Bone marrow (tissue), 2 donors: ENCODE data around the gene RNF212.

ENCODE experiments used
- DNase-seq, 2 donors: peaks; one replicate each; lab custom pipeline; 2025; lab: John Stamatoyannopoulos, UW

RNF212 gene

DNA sequence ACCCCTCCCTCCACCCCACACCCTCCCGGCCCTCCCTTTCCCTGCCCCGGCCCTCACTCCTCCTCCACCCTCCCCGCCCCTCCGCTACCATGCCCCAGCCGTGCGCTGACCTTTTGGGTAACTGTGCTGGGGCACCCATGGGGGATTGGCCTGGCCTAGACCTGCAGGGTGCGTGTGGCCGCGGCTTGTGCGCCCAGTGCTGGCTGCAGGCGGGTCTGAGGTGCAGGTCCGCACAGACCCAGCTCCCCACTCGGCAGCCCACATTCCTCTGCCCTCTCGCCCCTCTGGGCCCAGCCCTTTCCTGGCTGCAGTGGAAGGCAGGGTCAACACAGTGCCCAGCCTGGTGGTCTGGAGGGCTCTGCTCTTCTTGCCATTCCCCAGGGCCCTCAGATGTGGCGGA is 77.3 kb downstream of the RNF212 start:
- DNase-seq: no peak

DNA sequence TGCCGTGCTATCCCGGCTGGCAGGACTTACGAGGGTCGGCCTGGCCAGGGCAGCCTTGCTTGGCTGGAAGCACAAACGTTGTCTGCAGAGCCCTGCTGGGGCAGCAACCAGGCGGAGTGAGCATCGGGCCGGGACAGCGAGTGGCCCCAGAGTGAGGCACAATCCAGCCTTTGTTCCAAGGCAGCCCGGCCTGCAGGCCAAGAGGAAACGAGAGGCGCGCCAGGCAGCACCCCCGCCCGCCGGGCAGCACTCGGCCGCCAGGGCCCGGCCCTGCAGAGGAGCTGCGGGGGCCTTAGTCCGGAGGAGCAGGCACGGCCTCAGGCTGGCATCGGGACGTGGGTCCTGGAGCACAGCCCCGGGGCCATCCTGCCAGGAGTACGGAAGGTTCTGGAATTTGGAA is 77.9 kb downstream of the RNF212 start:
- DNase-seq: no peak

- no peak for DNase-seq
Observed at GRCh38 chr4:1033840-1034551, 79.4 kb downstream of the RNF212 start.

DNA sequence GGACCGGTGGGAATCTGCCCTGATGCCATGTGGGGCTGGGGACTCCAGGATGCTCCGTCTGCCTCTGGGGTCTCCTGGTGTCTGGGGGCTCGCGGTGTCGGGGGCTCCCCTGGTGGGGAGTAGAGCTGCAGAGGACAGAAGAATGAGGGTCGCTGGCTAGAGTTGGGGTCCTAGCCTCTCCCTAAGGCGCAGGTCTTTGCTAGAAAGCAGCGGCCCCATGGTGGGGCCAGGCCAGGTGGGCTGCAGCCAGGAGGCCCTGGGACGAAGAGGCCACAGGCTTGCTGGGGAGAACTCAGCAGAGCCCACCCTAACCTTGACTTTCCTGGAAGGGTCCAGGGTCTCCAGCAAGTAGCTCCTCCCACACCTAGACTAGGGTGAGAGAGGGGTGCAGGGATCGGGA is 80.5 kb downstream of the RNF212 start:
- DNase-seq: no peak

- no peak for DNase-seq
Observed at GRCh38 chr4:1031956-1032795, 81.2 kb downstream of the RNF212 start.

DNA sequence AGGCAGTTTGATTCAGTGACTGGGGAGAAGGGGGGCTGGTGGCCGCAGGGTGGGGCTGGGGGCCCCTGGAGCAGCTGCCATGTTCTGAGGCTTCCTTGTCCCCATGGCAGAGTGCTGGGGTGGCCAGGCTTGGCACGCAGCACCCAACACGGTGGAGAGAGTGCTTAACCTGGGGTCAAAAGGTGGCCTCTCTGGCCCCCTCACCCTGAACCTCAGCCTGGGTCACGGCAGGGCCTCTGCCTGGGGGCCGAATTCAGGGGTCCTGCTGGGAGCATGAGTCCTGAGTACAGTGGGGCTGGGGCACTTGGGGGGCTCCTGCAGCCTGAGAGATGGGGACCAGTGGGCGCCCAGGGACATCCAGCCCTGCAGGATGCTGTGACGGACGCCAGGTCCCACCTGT is 82.0 kb downstream of the RNF212 start:
- no peak for DNase-seq

GRCh38 chr4:1030559-1030958 is 82.8 kb downstream of the RNF212 start:
- DNase-seq: no peak

DNA sequence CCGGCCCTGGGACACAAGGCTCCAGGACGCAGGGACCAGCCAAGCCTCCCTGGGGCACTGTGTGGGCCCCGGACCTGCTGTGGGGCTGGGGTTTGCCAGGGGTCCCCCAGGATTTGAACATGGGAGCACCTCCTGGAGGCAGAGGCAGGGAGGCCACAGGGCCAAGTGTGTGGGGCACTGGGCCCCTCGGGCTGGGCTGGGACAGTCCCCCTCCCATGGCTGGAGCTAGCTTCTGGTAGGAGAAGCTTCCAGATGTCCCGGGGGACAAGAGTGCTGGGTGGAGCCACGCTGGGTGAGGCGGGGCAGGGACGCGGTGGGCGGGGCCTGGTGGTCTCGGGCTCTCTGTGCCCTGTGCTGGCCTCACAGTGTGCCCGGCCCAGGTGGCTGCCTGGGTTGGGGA is 83.3 kb downstream of the RNF212 start:
- DNase-seq: no peak

- no peak for DNase-seq
Observed at GRCh38 chr4:1029529-1029928, 83.8 kb downstream of the RNF212 start.

DNA sequence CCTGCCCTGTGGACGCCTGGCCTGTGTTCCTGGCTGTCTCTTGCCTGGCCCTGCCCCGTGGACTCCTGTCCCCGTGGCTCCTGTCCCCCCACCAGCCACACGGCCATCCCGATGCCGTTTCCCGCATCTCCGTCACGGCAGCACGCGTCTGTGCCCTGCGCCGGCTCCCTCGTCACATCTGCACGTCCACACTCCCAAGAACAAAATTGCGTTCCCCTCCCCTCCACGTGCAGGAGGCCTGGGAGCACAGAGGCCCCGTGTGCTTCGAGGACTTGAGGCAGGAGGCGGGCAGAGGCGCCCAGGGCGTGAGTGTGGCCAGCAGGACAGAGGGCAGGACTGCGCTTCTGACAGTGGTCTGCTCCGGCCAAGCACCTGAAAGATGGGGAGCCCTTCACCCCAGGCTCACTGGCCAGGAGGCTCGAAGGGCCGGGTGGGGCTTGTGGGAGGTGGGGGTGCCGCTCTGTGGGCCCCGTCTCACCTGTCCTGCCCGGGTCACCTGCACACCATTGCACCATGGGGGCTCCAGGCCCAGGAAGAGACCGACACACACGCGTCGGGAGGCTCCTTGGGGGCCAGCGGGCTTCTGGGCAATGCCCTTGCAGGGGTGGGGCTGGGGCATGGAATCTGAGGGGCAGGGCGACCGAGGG is 84.7 kb downstream of the RNF212 start:
- DNase-seq: no peak

DNA sequence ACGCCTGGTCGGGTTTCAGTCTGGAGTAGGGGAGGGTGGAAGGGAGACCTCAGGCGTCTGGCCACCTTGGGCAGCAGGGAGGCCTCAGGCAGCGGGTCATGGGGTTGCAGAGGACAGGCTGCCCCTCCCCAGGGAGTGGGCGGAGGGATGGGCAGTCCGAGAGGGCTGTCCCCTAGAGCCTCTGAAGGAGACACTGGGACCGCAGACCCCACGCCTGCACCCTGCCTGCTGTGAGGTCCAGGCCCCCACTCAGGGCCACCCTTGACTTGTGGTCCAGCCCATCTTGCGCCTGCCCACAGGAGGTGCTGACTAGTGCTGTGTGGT is 85.5 kb downstream of the RNF212 start:
- no peak for DNase-seq

DNA sequence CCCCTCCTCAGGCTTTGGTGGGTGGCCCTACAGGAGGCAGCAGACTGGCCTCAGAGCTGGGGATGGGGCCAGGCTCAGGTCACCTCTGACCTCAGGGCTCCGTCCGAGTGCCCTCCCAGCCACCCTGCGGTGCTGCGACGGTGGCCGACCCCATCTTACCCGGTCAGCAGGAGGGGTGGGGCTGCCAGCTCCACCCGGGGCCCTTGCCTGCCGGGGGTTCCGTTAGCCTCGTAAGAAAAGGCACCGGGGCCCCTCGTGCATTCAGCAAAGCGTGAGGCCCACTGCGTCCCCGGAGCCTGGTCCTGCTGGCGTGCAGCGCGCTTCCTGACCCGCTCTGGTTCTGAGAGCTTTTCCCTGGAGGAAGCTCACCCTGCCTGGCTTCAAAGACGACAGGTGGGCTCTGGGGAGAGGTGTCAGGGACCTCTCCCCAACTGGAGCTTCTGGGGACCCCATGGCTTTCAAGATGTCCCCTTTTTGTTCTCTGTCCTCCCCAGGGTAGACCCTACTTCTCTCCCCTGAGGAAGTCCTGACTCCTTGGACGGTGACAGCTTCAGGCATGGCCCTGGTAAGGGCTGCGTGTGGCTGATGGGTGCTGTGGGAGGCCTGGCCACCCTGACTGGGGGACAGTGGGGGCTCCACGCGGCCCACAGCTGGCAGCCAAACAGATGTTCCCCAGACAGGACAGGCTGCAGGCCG is 86.0 kb downstream of the RNF212 start:
- DNase-seq: no peak

DNA sequence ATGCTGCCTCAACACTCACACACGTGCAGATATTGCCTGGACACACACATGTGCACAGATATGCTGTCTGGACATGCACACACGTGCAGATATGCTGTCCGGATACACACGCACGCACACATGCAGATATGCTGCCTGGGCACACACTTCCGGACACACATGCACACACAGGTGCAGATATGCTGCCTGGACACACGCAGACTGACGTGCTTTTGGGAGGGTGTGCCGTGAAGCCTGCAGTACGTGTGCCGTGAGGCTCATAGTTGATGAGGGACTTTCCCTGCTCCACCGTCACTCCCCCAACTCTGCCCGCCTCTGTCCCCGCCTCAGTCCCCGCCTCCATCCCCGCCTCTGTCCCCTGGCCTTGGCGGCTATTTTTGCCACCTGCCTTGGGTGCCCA is 87.2 kb downstream of the RNF212 start:
- DNase-seq: no peak

DNA sequence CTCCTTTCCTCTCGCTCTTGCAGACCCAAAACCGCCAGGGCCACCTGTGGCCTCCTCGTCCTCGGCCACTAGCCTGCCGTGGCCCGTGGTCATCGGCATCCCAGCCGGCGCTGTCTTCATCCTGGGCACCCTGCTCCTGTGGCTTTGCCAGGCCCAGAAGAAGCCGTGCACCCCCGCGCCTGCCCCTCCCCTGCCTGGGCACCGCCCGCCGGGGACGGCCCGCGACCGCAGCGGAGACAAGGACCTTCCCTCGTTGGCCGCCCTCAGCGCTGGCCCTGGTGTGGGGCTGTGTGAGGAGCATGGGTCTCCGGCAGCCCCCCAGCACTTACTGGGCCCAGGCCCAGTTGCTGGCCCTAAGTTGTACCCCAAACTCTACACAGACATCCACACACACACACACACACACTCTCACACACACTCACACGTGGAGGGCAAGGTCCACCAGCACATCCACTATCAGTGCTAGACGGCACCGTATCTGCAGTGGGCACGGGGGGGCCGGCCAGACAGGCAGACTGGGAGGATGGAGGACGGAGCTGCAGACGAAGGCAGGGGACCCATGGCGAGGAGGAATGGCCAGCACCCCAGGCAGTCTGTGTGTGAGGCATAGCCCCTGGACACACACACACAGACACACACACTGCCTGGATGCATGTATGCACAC is 88.3 kb downstream of the RNF212 start:
- no peak for DNase-seq

DNA sequence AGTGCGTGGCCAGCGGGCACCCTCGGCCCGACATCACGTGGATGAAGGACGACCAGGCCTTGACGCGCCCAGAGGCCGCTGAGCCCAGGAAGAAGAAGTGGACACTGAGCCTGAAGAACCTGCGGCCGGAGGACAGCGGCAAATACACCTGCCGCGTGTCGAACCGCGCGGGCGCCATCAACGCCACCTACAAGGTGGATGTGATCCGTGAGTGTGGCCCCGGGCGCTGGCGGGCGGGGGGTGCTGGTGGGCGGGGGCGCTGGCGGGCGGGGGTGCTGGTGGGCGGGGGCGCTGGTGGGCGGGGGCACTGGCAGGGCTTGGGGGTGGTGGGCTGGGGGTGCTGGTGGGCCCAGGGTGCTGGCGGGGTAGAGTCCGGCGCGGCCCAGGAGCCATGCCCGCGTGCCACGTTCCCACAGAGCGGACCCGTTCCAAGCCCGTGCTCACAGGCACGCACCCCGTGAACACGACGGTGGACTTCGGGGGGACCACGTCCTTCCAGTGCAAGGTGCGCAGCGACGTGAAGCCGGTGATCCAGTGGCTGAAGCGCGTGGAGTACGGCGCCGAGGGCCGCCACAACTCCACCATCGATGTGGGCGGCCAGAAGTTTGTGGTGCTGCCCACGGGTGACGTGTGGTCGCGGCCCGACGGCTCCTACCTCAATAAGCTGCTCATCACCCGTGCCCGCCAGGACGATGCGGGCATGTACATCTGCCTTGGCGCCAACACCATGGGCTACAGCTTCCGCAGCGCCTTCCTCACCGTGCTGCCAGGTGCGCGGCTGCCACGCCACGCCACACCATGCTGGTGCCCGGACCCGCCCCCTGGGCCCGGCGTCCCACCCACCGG is 89.2 kb downstream of the RNF212 start:
- DNase-seq: no peak

GRCh38 chr4:1023075-1023640 is 90.2 kb downstream of the RNF212 start:
- DNase-seq: no peak

DNA sequence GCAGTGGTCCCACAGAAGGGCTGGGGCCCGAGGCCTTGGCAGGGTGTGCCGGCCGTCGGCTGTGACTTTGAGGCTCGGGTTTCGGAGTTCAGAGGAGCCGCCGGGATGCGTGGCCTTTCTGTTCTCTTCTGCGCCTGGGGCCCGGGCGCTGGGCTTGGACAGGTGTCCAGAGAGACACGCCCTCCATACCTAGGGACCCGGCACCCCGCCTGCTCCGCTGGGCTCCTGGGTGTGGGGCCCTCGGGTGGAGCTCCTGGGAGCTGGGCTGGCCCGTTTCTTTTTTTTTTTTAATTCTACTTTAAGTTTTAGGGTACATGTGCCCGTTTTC is 90.7 kb downstream of the RNF212 start:
- DNase-seq: no peak

GRCh38 chr4:1022051-1022738 is 91.2 kb downstream of the RNF212 start:
- no peak for DNase-seq
